Ovary (tissue), 3 donors: ENCODE data around the gene NAT10.

Experiments
- CTCF ChIP-seq, 3 donors: fragments of 450-650 bp in 2 of 3; fragments of 200-600 bp in 1 of 3; IDR thresholded peaks; one replicate each; pipeline versions ENCODE4 v1.5.1 to v1.8.0; 2016 to 2022; ENCODE audit warnings: antibody characterized with exemption in 3 of 3, mild to moderate bottlenecking in 1 of 3
- POLR2A ChIP-seq: fragments of 450-650 bp; IDR thresholded peaks from one replicate; pipeline ENCODE4 v1.6.1; 2017; ENCODE audit warnings: antibody characterized with exemption, mild to moderate bottlenecking, moderate library complexity
- donor health status: DM: no; HTN: no; CAD: no.

GRCh38 chr11:34154059-34154875 is 48.8 kb downstream of the NAT10 start:
- no peak for TF ChIP-seq POLR2A
- no peak for TF ChIP-seq CTCF (IDR thresholded peaks at IDR 0.05)
